Coronary artery (tissue), 2 donors: ENCODE data around the gene LSP1.

Source experiments
- DNase-seq: peaks from one replicate; pipeline ENCODE4 v3.0.0-alpha.2; 2017; ENCODE audit warnings: low spot score
- H3K27ac ChIP-seq, 2 donors: fragments of 200-600 bp; sonication (generic); one replicate each; pipeline ENCODE4 v1.5.1; 2016 to 2019
- H3K4me3 ChIP-seq: fragments of 200-600 bp; sonication (generic); 2 replicates; pipeline ENCODE4 v1.5.1; 2016; ENCODE audit warnings: mild to moderate bottlenecking, moderate library complexity
- CTCF ChIP-seq: fragments of 200-600 bp; sonication (generic); IDR thresholded peaks from one replicate; pipeline ENCODE4 v1.5.1; 2019; ENCODE audit warnings: antibody characterized with exemption

The LSP1 gene

GRCh38 chr11:1834062-1834610 lies 18.7 kb upstream of the LSP1 start:
- Histone ChIP-seq H3K27ac (no peak overlapping the region), H3K4me3 (no peak overlapping the region)
- DNase-seq, result no peak
- TF ChIP-seq CTCF, result no peak

- Histone ChIP-seq H3K4me3 (no peak within 1 kb of the TSS), H3K27ac (no peak within 1 kb of the TSS)
- DNase-seq, result no peak
- no peak for TF ChIP-seq CTCF
These were observed 17.9 kb upstream of the LSP1 start, which contains the start of gene SYT8 for GRCh38 chr11:1834779-1835670. Gene SYT8, plus strand, starts transcription at chr11:1834990. Its CDS starts 116 bp downstream, at chr11:1835106.

GRCh38 chr11:1835671-1836010 lies 17.2 kb upstream of the LSP1 start:
- Histone ChIP-seq H3K4me3 (no peak overlapping the region), H3K27ac (no peak overlapping the region)
- DNase-seq, result no peak
- TF ChIP-seq CTCF, result no peak

GRCh38 chr11:1836011-1836945 lies 16.6 kb upstream of the LSP1 start:
- Histone ChIP-seq H3K4me3 (no peak overlapping the region), H3K27ac (no peak overlapping the region)
- no peak for DNase-seq
- no peak for TF ChIP-seq CTCF

- no peak for DNase-seq
- no peak overlapping the region for H3K27ac ChIP-seq
- no peak overlapping the region for H3K4me3 ChIP-seq
- TF ChIP-seq CTCF, result peak; percentile 85
These were observed 15.5 kb upstream of the LSP1 start for GRCh38 chr11:1837171-1838076.

- peak; percentile 30 for TF ChIP-seq CTCF
- H3K4me3 ChIP-seq, result no peak overlapping the region
- H3K27ac ChIP-seq, result no peak overlapping the region
- DNase-seq, result no peak
These were observed 14.8 kb upstream of the LSP1 start for GRCh38 chr11:1838077-1838425.
